ENCODE measurements around the gene MAP4.

The MAP4 gene

DNA sequence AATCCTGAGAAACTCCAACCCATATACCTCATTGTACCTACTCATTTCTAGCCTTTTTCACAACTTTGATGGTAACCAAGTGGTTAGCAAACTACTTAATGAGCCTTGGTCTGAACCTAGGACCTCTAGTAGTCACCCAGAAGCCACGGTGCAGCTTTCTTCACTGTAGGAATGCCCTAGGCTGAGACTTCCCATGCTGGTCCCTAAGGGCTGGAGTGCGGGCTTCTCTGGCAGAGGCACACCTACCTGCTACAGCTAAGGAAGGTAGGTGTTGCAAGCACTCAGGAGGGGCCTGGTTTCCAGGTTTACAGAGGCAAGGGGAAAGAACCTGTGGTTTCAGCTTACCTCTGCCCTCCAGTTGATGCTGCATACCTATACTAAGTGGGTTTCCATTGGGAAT lies 147.9 kb downstream of the MAP4 start:
- no peak for DNase-seq (ENCODE audit: low read depth in 2 of 3, low spot score in 1 of 3)

DNA sequence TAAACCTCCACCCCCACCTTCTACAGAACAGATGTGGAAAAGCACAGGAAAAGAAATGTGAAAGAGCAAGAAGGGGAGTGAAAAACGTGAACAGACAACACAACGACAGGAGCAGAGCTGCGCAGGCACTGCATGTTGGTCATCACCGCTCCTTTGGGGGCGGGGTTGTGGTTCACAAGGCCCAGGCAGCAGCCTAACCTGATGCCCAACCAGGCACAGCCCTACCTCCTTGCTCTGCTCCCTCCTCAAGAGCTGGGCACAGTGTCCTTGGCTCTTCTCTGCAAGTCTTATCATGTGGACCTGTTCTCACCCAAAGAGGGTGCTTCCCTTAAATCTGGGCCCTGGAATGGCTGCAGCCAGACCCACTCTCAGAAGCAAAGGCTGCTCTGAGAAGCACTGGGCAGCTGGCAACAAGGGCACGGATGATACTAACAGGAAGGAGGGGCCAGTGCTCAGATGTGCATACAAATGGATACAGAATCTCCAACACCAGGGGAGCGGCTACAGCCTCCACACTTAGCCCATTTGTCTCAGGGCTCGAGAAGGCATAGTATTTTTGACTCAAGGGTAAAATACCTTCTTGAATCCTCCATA lies 148.7 kb downstream of the MAP4 start:
- no peak for DNase-seq (ENCODE audit: low read depth in 2 of 3, low spot score in 1 of 3)

DNA sequence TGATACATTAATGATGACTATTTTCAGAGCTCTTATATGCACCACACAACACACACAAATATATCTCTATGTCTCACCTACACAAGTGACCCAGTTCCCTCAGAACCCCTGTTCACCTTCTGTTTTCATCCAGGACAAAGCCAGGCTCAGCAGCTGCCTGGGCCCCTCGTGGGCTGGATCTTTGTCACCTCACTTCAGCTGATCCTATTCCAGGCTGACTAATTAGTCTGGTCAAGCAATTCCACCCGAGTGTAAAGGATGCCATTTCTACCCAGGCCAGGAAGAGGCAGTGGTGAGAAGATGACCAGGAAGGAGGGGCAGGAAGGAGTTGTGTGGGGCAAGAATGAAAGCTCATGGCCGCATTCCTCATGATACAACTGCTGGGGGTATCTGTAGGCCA lies 151.0 kb downstream of the MAP4 start:
- DNase-seq (ENCODE audit: low read depth in 2 of 3, low spot score in 1 of 3) = no peak

DNA sequence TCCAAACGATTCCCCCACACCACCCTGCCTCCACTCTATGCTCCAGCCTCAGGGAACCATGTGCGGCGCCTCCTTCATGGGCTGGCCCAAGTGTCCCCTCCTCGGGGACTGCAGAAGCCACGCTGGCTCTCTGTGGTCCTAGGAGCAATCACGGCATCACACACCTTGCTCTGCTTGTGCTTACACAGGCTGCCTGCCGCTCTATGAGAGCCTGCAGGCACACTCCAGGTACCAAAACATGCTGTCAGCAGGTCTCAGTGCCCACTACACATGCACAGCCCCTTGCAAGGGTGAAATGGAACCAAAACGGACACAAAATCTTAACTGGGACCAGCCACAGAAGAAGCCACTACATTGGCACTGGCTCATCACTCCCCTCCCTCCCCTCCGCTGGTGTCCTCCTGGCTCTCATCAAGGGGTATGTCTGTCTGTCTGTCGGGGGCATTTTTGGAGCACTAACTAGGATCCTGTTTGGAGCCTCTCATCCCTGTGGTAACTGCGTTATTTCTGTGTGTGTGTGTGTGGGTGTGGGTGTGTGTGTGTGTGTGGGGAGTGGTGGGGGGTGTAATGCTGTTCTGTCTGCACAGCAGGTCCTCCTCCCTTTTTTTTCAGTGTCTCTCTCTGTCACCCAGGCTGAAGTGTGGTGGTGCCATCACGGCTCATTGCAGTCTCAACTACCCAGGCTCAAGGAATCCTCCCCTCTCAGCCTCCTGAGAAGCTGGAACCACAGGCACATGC lies 152.7 kb downstream of the MAP4 start:
- no peak for DNase-seq (ENCODE audit: low read depth in 2 of 3, low spot score in 1 of 3)

DNA sequence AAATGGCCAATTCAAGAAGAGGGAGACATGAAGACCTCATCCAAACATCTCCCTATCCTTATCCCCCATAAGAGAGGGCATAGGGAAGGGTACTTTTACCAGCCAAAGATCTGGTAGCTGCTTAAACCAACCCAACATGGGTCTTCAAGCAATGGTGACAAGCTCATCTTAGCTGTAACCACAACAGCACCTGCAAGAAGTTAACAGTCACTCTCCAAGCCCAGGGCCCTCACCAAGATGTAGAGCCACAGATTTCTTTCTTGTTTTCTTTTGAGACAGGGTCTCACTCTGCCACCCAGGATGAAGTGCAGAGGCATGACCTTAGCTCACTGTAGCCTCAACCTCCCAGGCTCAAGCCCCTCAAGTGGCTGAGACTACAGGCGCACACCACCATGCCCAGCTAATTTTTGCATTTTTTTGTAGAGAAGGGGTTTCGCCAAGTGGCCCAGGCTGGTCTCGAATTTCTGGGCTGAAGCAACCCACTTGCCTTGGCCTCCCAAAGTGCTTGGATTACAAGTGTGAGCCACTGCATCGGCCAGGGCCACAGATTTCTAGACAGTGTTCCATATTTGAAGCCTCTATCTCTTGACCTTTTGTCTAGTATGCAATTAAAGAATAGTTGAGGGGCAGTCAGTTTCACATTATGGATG lies 156.1 kb downstream of the MAP4 start:
- DNase-seq (ENCODE audit: low read depth in 2 of 3, low spot score in 1 of 3) = no peak

DNA sequence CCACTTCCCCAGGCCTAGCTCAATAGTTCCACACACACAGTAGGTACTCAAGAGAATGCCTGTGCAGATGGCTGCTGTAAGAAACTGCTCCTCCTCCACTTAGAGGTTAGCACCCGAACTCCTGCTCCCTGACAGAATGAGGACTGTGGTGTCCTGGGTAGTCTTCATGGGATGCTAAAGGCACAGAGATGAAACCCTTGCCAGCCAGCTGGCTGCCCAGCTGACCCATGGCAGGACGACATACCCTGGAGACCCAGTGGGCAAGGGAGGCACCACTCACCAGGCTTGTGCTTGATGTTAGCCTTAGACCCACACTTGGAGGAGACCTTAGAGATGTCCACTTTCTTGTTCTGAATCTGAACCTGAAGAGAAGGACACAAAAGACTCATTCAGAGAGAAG lies 159.1 kb downstream of the MAP4 start:
- DNase-seq (ENCODE audit: low read depth in 2 of 3, low spot score in 1 of 3) = no peak

DNA sequence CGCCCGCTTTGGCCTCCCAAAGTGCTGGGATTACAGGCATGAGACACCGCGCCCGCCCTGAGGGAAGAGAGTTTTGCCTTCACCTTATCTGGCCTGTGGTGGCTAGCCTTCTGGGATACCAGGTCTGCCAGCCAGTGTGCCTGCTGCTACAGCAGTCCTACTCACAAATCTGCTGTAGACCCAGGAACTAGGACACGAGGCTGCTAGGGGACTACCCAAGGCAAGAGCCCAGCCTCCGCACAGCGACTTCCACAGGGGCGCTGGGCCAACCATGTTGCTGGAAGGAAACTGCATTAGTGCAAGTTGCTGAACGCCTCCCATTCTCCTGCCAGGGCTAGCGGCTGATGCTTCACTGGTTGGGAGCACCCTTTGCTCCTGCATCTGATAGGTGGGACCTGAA lies 159.5 kb downstream of the MAP4 start:
- no peak for DNase-seq (ENCODE audit: low read depth in 2 of 3, low spot score in 1 of 3)

DNA sequence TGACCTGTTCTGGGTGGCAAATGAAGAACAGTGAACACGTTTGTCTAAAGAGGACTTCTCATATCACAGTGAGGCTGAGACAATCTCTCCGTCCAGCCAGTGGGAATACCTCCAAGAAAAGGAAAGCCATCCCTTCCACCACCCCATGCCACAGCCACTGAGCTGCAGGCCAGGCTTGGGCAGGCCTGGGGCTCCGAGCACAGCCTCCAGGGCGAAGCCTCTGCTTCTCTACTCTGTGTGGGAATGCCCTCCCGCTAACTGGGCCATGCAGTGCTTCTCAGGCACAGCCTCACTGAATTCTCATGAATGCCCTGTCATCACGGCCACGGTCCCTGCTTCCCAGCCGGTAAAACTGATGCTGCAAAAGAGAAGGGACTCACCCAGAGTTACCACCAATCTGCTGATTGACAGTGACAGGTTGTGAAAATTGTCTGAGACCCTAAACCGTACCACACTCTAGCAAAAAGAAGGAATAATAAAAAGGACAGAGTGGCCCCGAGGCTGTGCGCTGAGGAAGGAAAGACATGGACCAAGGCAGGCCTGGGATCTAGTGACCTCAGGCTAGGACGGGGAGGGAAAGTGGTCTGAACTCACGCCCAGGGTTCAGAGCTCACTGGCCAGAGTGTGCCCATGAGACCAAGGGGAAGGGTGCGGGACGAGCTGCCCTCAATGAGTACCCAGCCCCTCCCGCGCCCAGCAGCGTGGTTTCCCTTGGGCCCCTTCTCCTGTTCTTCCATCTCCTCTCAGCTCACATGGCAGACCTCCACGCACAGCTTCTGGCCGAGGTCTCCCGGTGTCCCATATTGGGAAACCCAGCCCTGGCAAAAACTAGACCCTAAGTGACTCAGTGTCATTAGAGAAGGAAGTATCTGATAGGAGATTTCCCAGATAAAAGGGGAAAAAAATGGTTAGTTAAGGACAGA lies 160.5 kb downstream of the MAP4 start:
- DNase-seq (ENCODE audit: low read depth in 2 of 3, low spot score in 1 of 3) = no peak

DNA sequence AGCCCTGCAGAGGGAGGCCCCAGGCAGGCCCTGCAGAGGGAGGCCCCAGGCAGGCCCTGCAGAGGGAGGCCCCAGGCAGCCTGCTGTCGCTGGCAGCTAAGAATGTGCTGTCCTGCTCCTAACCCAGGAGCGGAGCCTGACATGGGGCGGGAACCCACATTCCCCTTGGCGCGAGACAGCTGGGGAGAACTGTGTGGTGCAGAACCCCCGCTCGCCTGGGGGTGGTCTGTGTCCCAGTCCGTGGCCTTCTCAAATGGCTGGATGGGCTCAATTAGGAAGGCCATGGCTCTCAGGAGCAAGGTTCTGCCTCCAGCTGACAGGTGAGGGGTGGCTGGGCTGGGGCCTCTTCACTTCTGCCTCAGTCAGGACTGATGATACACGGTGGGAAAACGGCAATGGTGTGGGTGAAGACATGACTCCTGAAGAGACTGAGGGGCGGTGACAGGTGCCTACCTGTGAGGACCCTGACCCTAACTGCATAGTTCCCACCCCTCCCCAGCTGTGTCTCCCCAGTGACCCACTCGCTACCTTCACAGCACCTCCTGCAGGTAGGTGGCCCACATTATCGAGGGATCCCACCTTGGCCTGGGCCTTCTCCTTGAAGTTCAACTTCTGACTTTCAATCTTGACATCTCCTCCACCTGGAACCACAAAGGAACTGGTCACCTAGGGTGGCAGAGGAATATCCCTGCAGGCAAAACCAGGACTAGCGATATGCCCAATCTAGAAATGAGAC lies 161.3 kb downstream of the MAP4 start:
- DNase-seq (ENCODE audit: low read depth in 2 of 3, low spot score in 1 of 3) = no peak

DNA sequence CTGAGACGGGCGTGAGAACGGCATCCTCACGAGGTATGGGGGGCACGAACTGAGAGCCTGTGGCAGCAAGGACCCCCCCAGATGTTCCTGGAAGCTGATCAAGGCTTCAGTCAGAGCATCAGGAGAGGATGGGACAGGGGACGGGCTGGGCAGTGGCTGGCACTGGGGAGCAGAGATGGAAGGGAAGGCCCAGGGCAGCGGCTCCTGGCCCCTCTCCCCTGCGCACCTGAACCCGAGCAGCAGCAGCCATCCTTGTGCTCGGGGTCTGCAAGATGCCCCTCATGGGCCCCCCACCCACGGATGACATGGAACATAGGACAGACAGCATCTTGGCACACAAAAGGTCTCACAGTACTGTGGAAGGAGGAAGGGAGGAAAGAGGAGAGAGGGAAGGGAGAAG lies 161.9 kb downstream of the MAP4 start:
- no peak for DNase-seq (ENCODE audit: low read depth in 2 of 3, low spot score in 1 of 3)

DNA sequence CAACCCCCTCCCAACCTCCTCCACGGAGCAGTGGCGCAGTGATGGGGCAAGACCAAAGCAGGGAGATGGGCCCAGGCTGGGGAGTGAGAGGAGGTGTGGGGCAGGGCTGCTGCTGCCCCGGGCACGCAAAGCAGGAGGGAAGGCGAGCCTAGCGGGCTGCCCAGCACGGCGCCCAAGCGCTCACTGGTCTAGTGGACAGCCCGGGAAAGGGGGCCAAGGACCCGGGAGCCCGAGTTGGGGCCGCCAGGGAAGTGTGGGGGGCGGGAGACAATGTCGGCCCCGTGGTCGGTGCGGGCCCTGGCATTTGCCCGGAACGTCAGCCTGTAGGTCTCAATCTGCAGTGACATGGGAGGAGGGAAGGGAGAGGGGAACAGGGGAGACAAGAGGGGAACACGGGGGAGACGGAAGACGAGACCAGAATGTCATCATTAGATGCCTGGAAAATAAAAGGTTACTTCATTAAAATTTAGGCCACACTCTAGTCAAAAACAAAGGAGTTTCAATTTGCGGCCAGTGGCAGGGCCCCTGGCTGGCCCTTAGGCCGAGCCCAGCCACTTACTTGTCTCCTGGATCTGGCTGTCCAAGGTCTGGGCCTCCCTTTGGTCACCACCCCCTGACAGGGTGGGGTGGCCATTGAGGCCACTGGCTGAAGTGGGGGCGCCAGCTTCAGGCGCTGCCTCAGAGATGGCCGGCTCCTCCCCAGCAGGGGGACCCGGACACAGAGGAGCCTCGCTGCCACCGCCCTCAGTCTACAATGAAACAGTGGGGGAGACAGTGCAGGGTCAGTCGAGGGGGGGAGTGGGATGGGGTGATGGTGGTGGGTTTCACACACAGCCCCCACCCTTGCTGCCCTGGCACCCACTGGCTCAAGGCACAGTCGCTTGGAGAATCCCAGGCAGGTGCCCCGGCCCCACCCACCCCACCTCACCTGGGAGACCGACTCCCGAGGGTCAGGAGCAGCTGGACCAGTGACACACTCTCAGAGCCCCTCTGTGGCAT lies 163.3 kb downstream of the MAP4 start:
- DNase-seq (ENCODE audit: low read depth in 2 of 3, low spot score in 1 of 3) = no peak

DNA sequence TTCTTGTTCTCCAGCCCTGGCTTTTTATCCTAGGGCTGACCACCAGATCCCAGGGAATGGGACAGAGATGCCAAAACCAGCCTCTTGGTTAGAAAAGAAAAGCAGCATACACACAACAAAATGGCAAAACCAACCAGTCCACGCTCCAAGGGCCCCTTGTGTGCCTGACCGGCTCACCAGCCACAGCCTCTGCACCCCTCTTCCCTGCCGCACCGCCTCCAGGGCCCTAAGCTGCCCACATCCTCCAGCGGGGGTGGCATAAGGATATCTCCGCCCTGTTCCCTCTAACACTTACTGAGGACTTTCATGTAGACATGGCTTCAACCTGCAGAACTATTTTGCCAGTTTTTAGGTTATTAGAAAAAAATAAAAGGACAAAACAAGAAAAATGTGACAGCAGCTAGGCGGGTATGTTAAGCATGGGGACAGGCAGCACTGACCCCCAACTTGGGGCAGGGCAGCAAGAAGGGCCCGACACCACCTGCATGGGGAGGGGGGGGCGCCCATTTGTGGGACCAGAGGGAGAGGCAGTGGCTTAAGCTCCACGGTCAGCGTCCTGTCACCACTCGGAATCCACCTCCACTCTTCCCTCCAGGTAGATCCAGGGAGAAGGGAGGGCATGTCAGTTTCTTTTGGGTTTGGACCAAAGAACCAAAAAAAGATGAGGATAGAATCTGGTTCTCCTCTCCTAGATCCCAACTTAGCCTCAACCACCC lies 164.2 kb downstream of the MAP4 start:
- DNase-seq (ENCODE audit: low read depth in 2 of 3, low spot score in 1 of 3) = no peak

DNA sequence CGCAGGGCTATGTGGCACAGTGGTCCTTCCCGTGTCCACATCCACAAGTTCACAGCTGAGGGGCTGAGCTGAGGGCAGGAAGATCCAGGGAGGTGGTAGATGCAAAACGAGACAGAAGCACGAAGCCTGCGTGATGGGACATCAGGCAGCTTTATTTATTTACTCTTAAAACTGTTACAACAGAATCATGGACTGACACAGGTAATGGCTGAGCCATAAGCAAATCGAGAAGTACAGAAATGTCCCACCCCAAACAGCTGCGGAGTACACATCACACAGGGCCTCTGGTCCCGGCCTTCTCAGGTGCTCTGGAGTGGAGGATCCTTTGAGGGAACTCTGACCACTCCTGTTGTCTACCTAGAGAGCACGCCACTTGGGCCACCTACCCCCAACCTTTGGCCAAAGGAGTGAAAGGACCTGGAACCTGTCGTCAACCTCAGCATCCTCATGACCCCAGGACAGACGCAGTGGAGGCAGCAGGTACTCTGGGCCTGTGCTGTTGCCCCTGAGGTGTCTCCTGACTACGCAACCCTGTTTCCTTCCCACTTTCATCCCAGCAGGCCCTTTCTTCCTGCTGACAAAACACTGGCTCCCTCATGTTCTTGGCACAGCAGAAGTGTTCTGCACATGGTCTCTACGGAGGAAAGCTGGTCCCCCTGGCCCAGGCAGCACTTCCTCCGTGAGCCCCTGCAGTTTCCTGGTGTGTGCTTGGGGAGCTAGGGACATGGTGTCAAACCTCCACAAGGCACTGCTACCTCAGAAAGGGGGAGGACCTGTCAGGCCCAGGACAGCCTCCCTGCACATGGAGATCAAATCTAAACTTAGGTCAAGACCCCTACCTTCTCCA lies 165.4 kb downstream of the MAP4 start:
- no peak for DNase-seq (ENCODE audit: low read depth in 2 of 3, low spot score in 1 of 3)

DNA sequence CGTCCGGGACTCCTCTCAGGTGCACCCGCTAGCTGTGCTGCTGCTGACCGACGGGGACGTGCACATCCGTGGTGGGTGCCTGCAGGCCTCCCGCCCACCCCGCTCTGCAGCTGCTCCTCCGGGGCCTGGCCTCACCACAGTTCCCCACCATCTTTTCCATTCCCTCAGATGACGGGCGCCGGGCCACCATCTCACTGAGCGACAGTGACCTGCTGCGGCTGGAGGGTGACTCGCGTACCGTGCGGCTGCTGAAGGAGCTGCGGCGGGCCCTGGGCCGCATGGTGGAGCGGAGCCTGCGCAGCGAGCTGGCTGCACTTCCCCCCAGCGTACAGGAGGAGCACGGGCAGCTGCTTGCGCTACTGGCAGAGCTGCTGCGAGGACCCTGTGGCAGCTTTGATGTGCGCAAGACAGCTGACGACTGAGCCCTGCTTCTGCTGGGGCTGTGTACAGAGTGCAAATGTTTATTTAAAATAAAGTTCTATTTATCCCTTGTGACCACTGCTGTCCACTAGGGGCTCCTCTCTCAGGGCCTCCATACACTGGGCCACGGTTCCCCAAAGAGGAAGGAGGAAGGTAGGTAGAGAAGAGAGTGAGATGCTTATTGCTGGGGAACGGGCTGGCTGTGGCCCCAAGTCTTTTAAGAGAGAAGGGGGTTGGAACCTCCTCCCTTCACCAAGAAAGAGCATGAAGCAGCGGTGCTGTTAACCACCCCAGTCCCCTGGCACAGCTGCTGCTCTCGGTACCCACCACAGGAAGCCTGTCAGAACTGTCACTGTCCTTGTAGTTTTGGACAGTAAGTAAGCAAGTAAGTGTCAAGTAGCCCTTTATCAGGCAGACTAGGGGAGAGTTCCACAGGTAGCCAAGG lies 166.3 kb downstream of the MAP4 start:
- DNase-seq (ENCODE audit: low read depth in 2 of 3, low spot score in 1 of 3) = no peak

DNA sequence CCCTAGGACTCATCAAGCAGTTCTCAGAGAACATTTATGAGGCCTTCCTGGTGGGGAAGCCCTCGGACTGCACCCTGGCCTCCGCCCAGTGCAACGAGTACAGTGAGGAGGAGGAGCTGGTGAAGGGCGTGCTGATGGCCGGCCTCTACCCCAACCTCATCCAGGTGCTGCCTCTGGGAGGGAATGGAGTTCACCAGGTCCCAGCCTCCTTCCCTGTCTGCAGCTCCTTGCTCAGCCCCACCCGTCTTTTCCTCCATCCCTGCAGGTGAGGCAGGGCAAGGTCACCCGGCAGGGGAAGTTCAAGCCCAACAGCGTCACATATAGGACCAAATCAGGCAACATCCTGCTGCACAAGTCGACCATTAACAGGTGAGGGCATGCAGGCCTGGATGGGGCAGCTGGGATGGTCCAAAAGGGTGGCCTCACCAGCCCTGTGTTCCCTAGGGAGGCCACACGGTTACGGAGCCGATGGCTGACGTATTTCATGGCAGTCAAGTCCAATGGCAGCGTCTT lies 167.0 kb downstream of the MAP4 start:
- DNase-seq (ENCODE audit: low read depth in 2 of 3, low spot score in 1 of 3) = no peak

DNA sequence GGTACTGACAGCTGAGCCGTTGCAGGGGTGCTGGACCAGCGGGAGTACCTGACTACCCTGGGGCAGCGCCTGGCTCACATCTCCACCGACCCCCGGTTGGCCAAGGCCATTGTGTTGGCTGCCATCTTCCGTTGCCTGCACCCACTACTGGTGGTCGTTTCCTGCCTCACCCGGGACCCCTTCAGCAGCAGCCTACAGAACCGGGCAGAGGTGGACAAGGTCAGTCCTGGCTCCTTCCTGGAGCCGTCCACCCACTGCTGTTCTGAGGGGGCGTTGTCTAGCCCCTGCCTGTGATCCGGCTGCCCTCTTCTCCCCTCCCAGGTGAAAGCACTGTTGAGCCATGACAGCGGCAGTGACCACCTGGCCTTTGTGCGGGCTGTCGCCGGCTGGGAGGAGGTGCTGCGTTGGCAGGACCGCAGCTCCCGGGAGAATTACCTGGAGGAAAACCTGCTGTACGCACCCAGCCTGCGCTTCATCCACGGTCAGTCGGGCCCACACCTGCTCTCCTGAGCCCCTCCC lies 167.6 kb downstream of the MAP4 start:
- no peak for DNase-seq (ENCODE audit: low read depth in 2 of 3, low spot score in 1 of 3)
